HG03575 (cell line): ENCODE results near the gene TNS3.
"Not testable (repeated sequence)": the region's sequence is repeated elsewhere in the genome, so short reads cannot be mapped to it uniquely, and the experiment has no call there.

Experiments
- ATAC-seq: cut with Tn5 transposase; IDR thresholded peaks from one replicate; pipeline ENCODE4 v1.9.1; 2021; ENCODE audit not compliant: unreplicated experiment, insufficient number of reproducible peaks, low FRiP score; ENCODE audit errors: extremely low read depth

The TNS3 gene

GRCh38 chr7:47581804-47582763 is at the start of gene TNS3:
Gene TNS3, minus strand, starts transcription at chr7:47582111. Its CDS starts 142,475 bp downstream, at chr7:47439636.
- no peak for ATAC-seq

- ATAC-seq, result no peak
These were observed 49.8 kb upstream of the TNS3 start for GRCh38 chr7:47631711-47632110.

- ATAC-seq, result no peak
These were observed 45.8 kb upstream of the TNS3 start for GRCh38 chr7:47627580-47628283.

GRCh38 chr7:47625861-47626715 is 44.2 kb upstream of the TNS3 start:
- no peak for ATAC-seq

GRCh38 chr7:47624689-47625088 is 42.8 kb upstream of the TNS3 start:
- ATAC-seq, result no peak

GRCh38 chr7:47622946-47623640 is 41.2 kb upstream of the TNS3 start:
- ATAC-seq, result no peak

- no peak for ATAC-seq
These were observed 40.7 kb upstream of the TNS3 start for GRCh38 chr7:47622586-47622945.

- no peak for ATAC-seq
These were observed 40.2 kb upstream of the TNS3 start for GRCh38 chr7:47621979-47622561.

GRCh38 chr7:47621347-47621746 is 39.4 kb upstream of the TNS3 start:
- ATAC-seq, result no peak

GRCh38 chr7:47619806-47620205 is 37.9 kb upstream of the TNS3 start:
- ATAC-seq, result no peak

GRCh38 chr7:47617131-47617530 is 35.2 kb upstream of the TNS3 start:
- ATAC-seq, result no peak

- ATAC-seq, result no peak
These were observed 32.5 kb upstream of the TNS3 start for GRCh38 chr7:47614450-47614849.

GRCh38 chr7:47611045-47611511 is 29.2 kb upstream of the TNS3 start:
- ATAC-seq, result no peak

- ATAC-seq, result no peak
These were observed 28.7 kb upstream of the TNS3 start for GRCh38 chr7:47610506-47611044.

GRCh38 chr7:47609803-47610452 is 28.0 kb upstream of the TNS3 start:
- no peak for ATAC-seq

- ATAC-seq, result not testable (repeated sequence)
These were observed 24.7 kb upstream of the TNS3 start for GRCh38 chr7:47606593-47607046.

GRCh38 chr7:47605816-47606575 is 24.1 kb upstream of the TNS3 start:
- ATAC-seq, result no peak
